Activated T-cell treated with anti-CD3 and anti-CD28 coated beads for 24 hours (primary cell): ENCODE data around the gene LTBP1.
"Not testable (repeated sequence)": the region's sequence is repeated elsewhere in the genome, so short reads cannot be mapped to it uniquely, and the experiment has no call there.

Experiments
- DNase-seq: peaks from one replicate; pipeline ENCODE4 v3.0.0-alpha.2; 2020; ENCODE audit warnings: low read depth

LTBP1 gene, protein sequence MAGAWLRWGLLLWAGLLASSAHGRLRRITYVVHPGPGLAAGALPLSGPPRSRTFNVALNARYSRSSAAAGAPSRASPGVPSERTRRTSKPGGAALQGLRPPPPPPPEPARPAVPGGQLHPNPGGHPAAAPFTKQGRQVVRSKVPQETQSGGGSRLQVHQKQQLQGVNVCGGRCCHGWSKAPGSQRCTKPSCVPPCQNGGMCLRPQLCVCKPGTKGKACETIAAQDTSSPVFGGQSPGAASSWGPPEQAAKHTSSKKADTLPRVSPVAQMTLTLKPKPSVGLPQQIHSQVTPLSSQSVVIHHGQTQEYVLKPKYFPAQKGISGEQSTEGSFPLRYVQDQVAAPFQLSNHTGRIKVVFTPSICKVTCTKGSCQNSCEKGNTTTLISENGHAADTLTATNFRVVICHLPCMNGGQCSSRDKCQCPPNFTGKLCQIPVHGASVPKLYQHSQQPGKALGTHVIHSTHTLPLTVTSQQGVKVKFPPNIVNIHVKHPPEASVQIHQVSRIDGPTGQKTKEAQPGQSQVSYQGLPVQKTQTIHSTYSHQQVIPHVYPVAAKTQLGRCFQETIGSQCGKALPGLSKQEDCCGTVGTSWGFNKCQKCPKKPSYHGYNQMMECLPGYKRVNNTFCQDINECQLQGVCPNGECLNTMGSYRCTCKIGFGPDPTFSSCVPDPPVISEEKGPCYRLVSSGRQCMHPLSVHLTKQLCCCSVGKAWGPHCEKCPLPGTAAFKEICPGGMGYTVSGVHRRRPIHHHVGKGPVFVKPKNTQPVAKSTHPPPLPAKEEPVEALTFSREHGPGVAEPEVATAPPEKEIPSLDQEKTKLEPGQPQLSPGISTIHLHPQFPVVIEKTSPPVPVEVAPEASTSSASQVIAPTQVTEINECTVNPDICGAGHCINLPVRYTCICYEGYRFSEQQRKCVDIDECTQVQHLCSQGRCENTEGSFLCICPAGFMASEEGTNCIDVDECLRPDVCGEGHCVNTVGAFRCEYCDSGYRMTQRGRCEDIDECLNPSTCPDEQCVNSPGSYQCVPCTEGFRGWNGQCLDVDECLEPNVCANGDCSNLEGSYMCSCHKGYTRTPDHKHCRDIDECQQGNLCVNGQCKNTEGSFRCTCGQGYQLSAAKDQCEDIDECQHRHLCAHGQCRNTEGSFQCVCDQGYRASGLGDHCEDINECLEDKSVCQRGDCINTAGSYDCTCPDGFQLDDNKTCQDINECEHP (N-terminal part only)

GRCh38 chr2:32946314-32947075 lies at the start of gene LTBP1:
TSS of gene LTBP1 (plus strand) at chr2:32946953. CDS start at chr2:32947325, 372 bp downstream.
- DNase-seq: peak; percentile 39

DNA sequence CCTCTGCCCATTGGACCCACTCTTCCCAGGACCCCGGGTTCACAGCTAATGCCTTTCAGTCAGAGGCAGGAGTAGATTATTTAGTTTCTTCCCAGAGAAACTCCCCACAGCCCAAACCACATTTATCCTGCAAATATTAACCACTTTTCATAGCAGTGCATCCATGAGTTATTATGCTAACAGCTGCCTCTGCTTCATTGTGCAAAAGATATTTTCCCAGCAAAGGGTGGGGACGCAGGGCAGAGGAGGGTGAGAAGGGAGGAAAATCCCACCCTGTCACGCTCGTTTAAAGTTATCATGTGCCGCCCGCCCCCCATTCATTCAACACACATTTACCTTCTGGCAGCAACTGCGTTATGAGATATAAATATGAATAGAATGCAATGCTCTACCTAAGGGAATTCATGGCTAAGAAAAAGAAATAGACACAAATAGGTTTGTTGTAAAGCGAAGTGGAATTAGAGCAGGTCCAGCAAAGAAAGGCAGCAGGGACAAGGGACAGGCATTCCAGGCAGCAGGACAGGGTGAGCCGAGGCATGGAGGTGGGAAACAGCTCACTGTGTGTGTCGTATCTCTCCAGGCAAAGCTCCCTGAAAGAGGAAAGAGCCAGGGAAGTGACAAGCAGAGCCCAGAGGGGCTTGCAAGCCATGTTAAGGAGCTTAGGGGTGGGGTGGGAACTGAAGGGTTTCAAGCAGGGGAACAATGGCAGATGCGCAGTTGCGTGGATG lies 46.3 kb upstream of the LTBP1 start:
- no peak for DNase-seq

GRCh38 chr2:32901313-32901712 lies 45.4 kb upstream of the LTBP1 start:
- DNase-seq: no peak

DNA sequence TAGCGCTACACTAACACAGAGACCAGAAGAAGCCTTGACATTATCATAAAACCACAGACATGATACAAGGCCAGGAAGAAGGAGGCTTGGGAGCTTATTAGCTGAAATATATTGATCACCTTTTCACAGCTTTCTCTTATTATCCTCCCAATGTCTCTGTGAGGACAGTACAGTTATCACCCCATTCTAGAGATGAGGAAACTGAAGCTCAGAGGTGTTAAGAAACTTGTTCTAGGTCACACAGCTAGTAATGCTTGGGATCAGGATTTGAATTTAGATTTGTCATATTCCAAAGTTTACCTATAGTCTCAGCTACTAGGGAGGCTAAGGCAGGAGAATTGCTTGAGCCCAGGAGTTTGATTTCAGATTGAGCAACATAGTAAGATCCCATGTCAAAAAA lies 44.6 kb upstream of the LTBP1 start:
- no peak for DNase-seq

- no peak for DNase-seq
These were observed 43.8 kb upstream of the LTBP1 start for GRCh38 chr2:32902986-32903385.

- no peak for DNase-seq
These were observed 42.7 kb upstream of the LTBP1 start for GRCh38 chr2:32904074-32904473.

- no peak for DNase-seq
These were observed 42.0 kb upstream of the LTBP1 start for GRCh38 chr2:32904751-32905150.

DNA sequence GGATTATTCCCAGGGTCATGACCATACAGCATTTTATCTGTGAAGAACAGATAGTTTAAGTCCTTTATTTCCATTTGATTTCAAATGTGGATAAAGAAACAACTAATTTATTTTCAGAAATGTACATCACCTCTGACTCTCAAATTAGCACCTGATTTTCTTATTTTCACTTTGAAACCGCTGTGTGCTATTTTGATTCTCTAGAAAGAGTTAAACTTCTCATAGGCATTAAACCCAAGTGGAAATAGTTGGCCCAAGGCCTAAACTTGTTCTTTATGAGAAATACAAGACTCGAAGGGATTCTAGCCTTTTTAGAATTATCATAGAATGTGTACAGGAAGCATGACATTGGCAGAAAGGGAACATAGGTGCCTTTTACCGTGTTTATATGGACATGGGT lies 41.5 kb upstream of the LTBP1 start:
- no peak for DNase-seq

GRCh38 chr2:32910883-32911598 lies 35.7 kb upstream of the LTBP1 start:
- no peak for DNase-seq

- no peak for DNase-seq
These were observed 31.1 kb upstream of the LTBP1 start for GRCh38 chr2:32915694-32916093.

DNA sequence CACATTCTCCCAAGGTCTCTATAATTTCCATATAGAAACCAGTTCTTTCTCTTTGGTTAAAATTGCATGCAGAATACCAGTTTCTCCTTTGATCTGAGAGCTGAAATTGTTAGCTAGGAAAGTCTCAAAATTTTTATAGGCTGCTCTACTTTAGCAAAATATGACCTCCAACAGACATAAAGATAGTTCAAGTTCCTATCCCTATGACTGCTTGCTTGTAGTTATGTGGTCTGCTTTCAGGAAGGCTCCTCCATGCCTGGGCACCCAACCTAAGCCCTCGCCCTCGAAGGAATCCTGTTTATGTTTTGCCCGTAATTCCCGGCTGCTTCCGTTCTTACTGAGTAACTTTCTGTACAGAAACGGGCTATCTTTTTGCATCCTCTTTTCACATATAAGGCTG lies 28.0 kb upstream of the LTBP1 start:
- DNase-seq: no peak

DNA sequence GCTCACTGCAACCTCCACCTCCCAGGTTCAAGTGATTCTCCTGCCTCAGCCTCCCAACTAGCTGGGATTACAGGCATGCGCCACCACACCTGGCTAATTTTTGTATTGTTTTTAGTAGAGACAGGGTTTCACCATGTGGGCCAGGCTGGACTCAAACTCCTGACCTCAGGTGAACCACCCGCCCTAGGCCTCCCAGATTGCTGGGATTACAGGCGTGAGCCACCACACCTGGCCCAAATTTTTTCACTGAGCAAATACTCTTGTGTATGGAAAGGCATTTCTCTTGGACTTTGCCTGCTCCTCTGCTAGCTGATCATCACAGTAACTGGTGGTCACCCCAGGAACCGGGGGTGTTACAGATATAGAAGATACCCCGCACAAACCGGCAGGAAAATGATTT lies 26.9 kb upstream of the LTBP1 start:
- DNase-seq: not testable (repeated sequence)

GRCh38 chr2:32921486-32921885 lies 25.3 kb upstream of the LTBP1 start:
- not testable (repeated sequence) for DNase-seq

DNA sequence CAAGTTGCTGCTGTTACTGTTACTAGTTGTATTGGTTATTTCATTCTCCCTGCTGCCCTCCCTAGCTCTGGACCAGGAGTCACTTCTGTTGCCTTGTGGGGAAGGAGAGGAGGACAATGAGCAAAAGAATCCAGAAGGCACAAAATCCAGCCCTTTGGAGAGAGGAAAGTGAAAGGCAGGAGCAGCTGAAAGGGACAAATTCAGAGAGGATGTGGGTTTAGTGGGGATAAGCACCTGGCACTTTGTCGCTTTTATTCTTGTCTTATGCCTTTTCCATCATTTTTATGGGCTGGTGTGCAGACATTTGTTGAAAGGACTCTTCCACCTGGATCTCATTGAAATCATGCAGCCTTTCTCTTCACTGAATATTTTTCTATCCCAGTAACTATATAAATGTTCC lies 24.3 kb upstream of the LTBP1 start:
- DNase-seq: no peak

DNA sequence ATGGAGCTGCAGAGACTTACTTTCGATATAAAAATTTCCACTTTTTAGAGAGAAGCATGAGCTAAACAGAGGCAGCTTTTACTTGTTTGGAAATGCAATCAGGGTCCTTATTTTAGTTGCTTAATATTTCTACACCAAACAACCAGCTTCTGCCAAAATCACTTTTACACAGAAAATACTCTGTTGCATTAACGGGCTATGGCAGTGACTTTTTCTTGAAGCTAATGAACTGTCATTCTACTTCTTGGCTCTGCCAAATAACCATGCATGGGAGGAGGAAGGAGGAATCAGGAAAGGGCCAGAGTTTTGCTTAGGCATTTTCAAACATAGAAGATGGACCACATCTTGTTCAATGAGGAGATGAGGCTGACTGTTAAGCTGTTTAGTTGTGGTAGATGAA lies 23.6 kb upstream of the LTBP1 start:
- no peak for DNase-seq

GRCh38 chr2:32925283-32925815 lies 21.4 kb upstream of the LTBP1 start:
- no peak for DNase-seq

DNA sequence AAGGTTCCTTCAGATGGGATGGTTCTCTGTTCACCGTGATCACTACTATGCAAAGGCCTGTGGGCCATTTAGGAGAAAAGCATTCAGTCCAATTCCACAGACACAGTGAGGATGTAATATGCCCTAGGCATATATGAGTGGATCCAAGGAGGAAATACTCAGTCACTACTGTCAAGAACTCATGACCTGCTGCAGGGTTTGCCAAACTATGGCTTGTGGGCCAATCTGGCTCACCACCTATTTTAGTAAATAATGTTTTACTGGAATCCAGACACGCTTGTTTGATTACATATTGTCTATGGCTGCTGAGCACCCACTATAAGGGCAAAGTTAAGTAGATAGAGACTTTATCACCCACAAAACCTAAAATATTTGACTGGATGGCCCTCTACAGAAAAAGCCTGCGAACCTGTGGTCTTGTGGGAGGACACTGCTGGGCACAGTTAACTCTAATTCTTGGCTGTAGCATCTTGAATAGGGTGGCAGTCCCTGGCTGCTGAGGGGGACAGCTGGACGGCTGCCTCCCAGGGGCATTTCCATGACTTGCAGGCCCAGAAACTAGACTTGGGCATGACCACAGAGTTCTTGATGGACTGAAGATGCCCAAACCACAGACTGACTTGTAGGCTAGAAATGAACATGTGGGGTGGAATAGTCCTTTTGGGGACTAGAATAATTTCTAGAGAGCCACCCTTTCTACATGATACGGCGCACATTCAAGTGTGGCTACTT lies 20.6 kb upstream of the LTBP1 start:
- DNase-seq: no peak

DNA sequence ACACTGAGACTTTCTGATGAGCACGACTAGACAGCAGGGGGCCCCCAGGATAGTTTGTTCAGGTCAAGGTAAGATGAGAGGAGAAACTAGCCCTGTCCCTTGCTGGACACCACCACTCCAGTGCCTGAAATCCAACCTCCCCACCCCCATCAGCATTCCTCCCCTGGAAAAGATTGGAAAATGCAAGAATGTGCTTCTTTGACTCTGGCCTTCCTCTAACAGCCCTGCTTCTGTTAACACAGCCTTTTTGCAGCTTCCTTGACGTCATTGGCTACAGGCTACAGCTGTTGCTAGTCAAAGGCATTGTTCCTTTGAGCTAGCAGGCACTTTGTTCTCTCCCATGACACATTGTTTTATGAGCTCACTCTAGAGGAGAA lies 20.1 kb upstream of the LTBP1 start:
- DNase-seq: no peak

DNA sequence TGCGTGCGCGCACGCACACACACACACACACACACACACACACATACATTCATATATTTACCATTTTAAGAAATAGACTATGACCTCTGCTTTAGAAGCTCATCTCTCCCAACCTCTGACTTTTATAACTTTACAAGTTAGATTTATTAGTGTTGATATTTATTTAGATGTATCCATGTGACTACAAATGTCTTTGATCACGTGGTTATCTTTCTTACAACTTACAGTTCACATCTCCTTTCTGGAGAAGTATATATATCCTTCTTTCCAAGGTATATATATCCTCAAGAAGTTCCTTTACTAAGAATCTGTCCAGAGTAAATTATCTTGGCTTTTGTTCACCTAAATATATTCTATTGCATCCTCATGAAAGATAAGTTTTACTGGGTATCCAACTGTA lies 16.3 kb upstream of the LTBP1 start:
- DNase-seq: no peak
